Activated T-helper 1 cell treated with Interleukin-2 at 50 U/mL for 16 hours (primary cell): Measurements from ENCODE around the gene SBNO2.
"Not testable (repeated sequence)": the region's sequence is repeated elsewhere in the genome, so short reads cannot be mapped to it uniquely, and the experiment has no call there.

ENCODE experiments used
- DNase-seq: peaks from one replicate; pipeline ENCODE4 v3.0.0-alpha.2; 2020; ENCODE audit warnings: low read depth

Gene SBNO2

GRCh38 chr19:1118999-1119398 is 55.1 kb downstream of the SBNO2 start:
- DNase-seq: no peak

- no peak for DNase-seq
These were observed 56.4 kb downstream of the SBNO2 start for GRCh38 chr19:1117654-1118053.

GRCh38 chr19:1116726-1117581 is 57.1 kb downstream of the SBNO2 start:
- no peak for DNase-seq

GRCh38 chr19:1115646-1116420 is 58.2 kb downstream of the SBNO2 start:
- DNase-seq: no peak

GRCh38 chr19:1114728-1115127 is 59.3 kb downstream of the SBNO2 start:
- DNase-seq: not testable (repeated sequence)

- no peak for DNase-seq
These were observed 60.0 kb downstream of the SBNO2 start for GRCh38 chr19:1113986-1114483.

GRCh38 chr19:1113030-1113985 is 60.8 kb downstream of the SBNO2 start:
- peak; percentile 70 for DNase-seq

- no peak for DNase-seq
These were observed 61.6 kb downstream of the SBNO2 start for GRCh38 chr19:1112268-1113029.

- DNase-seq: no peak
These were observed 62.3 kb downstream of the SBNO2 start for GRCh38 chr19:1111641-1112267.

- DNase-seq: no peak
These were observed 63.0 kb downstream of the SBNO2 start for GRCh38 chr19:1110809-1111640.

GRCh38 chr19:1109697-1110671 is 64.1 kb downstream of the SBNO2 start:
- no peak for DNase-seq

GRCh38 chr19:1109032-1109551 is 65.0 kb downstream of the SBNO2 start:
- no peak for DNase-seq

- DNase-seq: no peak
These were observed 65.6 kb downstream of the SBNO2 start for GRCh38 chr19:1108291-1109031.

GRCh38 chr19:1107661-1108261 is 66.3 kb downstream of the SBNO2 start:
- DNase-seq: no peak

GRCh38 chr19:1106841-1107660 is 67.0 kb downstream of the SBNO2 start:
- no peak for DNase-seq
